Measurements from ENCODE around the gene MASP2. TPM values are rescaled to one million over a fixed set of nuclear protein-coding genes. Genes with fewer than 3 reads are reported as not detected.

The MASP2 gene
- total and polyA plus RNA-seq, 10 of the 15 experiments (the other 5 are each of a cell fraction or from before 2014, with no cell fraction given), result 0.04 to 0.21 (median 0.06) TPM; not detected in 7

DNA sequence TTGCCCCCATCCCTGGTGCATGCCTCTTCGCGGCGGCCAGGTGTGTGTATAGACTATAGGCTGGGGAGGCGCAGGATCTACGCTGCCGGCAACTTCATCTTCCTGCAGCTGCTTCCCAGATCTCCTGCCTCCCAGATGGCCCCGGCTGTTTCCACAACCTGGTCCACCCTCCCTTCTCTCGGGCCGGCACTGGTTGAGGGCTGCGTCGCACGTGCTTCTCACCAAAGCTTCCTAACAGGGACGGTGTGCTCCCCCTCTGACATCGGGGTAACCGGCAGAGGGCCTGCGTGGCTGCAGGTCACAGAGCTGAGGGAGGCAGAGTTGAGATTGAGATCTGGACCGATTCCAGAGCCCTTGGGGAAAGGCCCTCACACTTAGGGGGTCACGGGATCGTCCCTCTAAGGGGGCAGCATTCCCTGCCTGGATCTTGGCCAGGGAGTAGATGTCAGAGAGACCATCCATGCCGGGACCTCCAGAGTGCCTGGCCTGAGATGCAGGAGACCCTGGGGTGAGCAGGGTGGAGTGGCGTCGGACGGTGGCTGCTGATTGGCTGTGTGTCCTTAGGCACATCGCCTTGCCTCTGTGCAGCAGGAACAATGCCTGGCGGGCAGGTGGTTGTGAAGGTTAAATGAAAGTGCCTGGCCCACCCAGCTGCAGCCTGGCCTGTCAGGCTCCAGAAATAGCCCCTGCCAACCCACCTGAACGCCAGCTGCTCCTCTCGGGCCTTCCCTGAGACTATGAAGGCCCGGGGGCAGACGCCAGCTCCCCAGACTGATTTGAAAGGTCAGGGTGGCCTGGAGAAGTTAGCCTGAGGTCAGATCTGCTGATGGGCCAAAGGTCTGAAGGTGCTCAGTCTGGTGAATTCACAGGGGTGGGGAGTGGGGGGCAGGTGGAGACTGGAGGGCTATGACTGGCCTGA lies 6.1 kb upstream of the MASP2 start (continued):
- TF ChIP-seq, protein P1, sequence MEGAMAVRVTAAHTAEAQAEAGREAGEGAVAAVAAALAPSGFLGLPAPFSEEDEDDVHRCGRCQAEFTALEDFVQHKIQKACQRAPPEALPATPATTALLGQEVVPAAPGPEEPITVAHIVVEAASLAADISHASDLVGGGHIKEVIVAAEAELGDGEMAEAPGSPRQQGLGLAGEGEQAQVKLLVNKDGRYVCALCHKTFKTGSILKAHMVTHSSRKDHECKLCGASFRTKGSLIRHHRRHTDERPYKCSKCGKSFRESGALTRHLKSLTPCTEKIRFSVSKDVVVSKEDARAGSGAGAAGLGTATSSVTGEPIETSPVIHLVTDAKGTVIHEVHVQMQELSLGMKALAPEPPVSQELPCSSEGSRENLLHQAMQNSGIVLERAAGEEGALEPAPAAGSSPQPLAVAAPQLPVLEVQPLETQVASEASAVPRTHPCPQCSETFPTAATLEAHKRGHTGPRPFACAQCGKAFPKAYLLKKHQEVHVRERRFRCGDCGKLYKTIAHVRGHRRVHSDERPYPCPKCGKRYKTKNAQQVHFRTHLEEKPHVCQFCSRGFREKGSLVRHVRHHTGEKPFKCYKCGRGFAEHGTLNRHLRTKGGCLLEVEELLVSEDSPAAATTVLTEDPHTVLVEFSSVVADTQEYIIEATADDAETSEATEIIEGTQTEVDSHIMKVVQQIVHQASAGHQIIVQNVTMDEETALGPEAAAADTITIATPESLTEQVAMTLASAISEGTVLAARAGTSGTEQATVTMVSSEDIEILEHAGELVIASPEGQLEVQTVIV (IDR thresholded peaks at IDR 0.05; ENCODE audit: borderline replicate concordance, partially characterized antibody), result no peak
- TF ChIP-seq NR2C2 (IDR thresholded peaks at IDR 0.05; ENCODE audit: borderline replicate concordance, control insufficient read depth, insufficient read length, low read depth), result no peak
- peak; percentile 76 for TF ChIP-seq POLR2A (IDR thresholded peaks at IDR 0.05; ENCODE audit: low read depth, low read length)
- no peak for TF ChIP-seq DPF2 (IDR thresholded peaks at IDR 0.05)
- TF ChIP-seq NFXL1 (IDR thresholded peaks at IDR 0.05; ENCODE audit: borderline replicate concordance), result no peak
- TF ChIP-seq ZSCAN29 (IDR thresholded peaks at IDR 0.05), result no peak
- no peak for TF ChIP-seq JUND (IDR thresholded peaks at IDR 0.05; ENCODE audit: low read depth, low read length)
- no peak for TF ChIP-seq CBFB (IDR thresholded peaks at IDR 0.05; ENCODE audit: low read depth)
- no peak for TF ChIP-seq FOXK2 (IDR thresholded peaks at IDR 0.05)
- no peak for TF ChIP-seq SUZ12 (IDR thresholded peaks at IDR 0.05; ENCODE audit: unreplicated experiment)
- TF ChIP-seq MXI1 (IDR thresholded peaks at IDR 0.05; ENCODE audit: low read depth, low read length), result no peak
- TF ChIP-seq IKZF1 (conservative IDR thresholded peaks at IDR 0.05), result no peak
- TF ChIP-seq, protein P2, sequence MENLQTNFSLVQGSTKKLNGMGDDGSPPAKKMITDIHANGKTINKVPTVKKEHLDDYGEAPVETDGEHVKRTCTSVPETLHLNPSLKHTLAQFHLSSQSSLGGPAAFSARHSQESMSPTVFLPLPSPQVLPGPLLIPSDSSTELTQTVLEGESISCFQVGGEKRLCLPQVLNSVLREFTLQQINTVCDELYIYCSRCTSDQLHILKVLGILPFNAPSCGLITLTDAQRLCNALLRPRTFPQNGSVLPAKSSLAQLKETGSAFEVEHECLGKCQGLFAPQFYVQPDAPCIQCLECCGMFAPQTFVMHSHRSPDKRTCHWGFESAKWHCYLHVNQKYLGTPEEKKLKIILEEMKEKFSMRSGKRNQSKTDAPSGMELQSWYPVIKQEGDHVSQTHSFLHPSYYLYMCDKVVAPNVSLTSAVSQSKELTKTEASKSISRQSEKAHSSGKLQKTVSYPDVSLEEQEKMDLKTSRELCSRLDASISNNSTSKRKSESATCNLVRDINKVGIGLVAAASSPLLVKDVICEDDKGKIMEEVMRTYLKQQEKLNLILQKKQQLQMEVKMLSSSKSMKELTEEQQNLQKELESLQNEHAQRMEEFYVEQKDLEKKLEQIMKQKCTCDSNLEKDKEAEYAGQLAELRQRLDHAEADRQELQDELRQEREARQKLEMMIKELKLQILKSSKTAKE (IDR thresholded peaks at IDR 0.05; ENCODE audit: low read depth, poor library complexity, severe bottlenecking), result no peak
- no peak for TF ChIP-seq RAD51 (IDR thresholded peaks at IDR 0.05)
- no peak for TF ChIP-seq TCF7 (IDR thresholded peaks at IDR 0.05; ENCODE audit: borderline replicate concordance)
- TF ChIP-seq, protein P3, sequence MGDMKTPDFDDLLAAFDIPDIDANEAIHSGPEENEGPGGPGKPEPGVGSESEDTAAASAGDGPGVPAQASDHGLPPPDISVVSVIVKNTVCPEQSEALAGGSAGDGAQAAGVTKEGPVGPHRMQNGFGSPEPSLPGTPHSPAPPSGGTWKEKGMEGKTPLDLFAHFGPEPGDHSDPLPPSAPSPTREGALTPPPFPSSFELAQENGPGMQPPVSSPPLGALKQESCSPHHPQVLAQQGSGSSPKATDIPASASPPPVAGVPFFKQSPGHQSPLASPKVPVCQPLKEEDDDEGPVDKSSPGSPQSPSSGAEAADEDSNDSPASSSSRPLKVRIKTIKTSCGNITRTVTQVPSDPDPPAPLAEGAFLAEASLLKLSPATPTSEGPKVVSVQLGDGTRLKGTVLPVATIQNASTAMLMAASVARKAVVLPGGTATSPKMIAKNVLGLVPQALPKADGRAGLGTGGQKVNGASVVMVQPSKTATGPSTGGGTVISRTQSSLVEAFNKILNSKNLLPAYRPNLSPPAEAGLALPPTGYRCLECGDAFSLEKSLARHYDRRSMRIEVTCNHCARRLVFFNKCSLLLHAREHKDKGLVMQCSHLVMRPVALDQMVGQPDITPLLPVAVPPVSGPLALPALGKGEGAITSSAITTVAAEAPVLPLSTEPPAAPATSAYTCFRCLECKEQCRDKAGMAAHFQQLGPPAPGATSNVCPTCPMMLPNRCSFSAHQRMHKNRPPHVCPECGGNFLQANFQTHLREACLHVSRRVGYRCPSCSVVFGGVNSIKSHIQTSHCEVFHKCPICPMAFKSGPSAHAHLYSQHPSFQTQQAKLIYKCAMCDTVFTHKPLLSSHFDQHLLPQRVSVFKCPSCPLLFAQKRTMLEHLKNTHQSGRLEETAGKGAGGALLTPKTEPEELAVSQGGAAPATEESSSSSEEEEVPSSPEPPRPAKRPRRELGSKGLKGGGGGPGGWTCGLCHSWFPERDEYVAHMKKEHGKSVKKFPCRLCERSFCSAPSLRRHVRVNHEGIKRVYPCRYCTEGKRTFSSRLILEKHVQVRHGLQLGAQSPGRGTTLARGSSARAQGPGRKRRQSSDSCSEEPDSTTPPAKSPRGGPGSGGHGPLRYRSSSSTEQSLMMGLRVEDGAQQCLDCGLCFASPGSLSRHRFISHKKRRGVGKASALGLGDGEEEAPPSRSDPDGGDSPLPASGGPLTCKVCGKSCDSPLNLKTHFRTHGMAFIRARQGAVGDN (IDR thresholded peaks at IDR 0.05), result no peak
- TF ChIP-seq BACH1 (IDR thresholded peaks at IDR 0.05; ENCODE audit: borderline replicate concordance), result no peak
- no peak for TF ChIP-seq RFX5 (IDR thresholded peaks at IDR 0.05; ENCODE audit: low read depth, low read length)
- no peak for TF ChIP-seq SREBF1 (IDR thresholded peaks at IDR 0.05; ENCODE audit: low read length)
- TF ChIP-seq SMARCA5 (IDR thresholded peaks at IDR 0.05), result no peak
- TF ChIP-seq, protein P4, sequence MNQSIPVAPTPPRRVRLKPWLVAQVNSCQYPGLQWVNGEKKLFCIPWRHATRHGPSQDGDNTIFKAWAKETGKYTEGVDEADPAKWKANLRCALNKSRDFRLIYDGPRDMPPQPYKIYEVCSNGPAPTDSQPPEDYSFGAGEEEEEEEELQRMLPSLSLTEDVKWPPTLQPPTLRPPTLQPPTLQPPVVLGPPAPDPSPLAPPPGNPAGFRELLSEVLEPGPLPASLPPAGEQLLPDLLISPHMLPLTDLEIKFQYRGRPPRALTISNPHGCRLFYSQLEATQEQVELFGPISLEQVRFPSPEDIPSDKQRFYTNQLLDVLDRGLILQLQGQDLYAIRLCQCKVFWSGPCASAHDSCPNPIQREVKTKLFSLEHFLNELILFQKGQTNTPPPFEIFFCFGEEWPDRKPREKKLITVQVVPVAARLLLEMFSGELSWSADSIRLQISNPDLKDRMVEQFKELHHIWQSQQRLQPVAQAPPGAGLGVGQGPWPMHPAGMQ (IDR thresholded peaks at IDR 0.05; ENCODE audit: borderline replicate concordance), result no peak
- no peak for TF ChIP-seq BRCA1 (IDR thresholded peaks at IDR 0.05; ENCODE audit: low read depth, low read length)

Measured in GM12878 (cell line).